ENCODE results near the gene VIPR2.

VIPR2 gene

DNA sequence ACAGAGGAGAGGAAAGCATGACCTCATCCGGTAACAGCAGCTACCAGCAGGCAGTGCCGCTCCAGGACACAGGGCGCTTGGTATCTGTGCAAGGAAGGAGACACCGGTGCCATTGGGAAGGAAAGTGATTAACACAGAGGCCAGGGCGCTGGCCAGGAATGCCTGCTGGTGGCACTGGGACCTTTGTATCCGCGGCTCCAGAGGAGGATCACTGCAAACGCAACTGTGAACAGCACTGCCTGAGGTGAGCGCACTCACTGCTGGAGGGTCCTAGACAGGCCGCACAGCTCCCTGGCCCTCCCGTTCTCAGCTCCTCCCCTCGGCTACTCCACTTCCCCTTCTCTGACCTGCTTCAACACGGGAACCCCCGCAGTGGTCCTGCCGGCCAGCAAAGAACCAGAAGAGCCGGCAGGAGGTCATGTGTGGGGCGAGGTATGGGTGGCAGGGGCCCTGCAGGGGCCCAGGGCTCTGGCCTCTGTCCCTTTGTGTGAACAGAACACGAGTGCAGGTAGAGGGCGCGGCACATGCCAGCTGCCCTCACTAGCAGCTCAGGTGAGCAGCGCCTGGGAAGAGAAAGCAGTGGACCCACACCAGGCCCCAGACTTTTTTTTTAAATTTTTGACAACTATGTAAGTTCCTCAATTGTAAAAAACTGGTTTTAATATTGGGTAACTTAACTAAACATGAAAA, 107.6 kb downstream of the VIPR2 start:
- ATAC-seq = no peak

- ATAC-seq = no peak
Measured at GRCh38 chr7:159035571-159036073, 109.0 kb downstream of the VIPR2 start.

GRCh38 chr7:159034988-159035387, 109.7 kb downstream of the VIPR2 start:
- no peak for ATAC-seq

- ATAC-seq = no peak
Measured at GRCh38 chr7:159034394-159034793, 110.3 kb downstream of the VIPR2 start.

DNA sequence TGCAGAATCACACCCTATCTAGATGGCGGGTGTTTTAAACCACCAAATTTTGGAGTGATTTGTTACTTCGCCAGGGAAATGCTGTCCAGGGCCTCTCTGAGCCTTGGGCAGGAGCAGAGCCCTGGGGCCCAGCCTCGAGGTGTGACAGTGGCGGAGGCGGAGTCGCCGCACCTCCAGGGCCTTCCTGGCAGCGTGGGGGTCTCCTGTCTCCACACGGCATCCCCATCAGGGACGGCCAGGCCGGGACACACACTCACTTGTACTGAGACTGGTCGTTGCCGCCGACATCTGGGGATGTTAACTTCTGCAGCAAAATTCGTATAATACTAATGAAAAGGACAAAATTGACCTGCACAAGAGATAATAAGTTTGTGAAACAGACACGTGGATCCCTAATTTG, 110.7 kb downstream of the VIPR2 start:
- ATAC-seq = no peak

DNA sequence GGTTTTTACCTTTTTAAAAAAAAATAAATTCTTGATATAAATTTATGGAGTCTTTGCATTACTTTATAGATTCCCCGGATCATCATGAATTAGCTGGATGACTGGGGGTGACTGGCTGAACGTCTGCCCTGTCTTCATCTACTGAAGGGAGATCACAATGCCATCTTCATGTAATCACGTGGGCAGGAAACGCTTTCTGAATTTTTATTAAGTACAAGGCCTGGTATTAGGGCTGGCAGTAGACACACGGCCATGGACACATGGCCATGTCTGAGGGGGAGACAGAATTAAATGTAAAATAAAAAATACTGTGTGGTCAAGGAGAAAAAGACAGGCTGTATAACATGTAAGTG, 111.2 kb downstream of the VIPR2 start:
- ATAC-seq = no peak

DNA sequence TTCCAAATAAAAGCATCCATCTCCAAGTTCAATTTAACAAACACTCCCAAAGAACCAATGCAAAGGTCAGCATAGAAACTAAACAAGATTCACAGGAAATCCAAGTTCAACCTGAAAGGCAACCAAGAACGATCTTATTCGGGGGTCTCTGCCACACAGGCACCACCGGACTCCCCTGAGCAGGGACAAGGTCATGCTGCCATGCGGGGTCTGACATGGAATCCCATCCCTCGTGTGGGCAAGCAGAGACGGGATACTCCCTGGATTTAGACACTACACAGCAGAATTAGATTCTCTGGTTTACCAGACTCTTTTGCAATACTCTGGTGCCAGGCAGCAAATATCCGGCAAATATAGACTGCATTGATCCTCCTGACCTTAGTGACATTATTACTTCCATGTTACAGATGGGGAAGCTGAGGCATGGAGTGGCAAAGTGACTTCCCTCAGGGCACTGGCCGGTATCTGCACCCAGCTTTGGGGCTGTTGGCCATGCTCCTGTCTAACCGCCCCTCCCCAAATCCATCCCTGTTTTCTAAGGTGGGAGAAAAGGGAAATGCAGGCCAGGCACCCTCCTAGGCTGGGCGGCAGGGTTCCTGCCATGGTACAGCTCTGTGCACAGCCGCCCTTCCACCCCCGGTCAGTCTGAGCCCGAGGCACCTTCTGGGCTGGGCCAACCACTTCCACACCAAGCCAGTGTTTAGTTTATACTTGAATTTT, 111.8 kb downstream of the VIPR2 start:
- ATAC-seq = no peak

DNA sequence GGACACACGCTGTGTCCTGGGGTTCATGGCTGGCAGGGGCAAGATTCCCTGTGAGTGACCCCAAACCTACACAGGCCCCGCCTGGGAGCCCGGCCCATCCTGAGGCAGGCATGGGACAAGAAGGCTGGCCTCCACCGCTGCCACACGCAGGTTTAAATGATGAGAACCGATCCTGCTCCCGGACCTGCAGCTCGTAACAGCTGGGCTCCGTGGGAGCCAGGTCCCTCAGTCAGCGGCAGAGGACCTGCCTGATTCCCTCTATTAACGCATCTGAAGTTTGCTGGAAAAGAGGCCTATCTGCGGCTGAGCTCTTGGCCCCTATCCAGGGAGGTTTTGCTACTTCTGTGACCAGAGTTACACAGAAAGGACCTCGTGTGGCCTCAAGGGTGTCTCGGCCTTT, 112.3 kb downstream of the VIPR2 start:
- ATAC-seq = no peak

DNA sequence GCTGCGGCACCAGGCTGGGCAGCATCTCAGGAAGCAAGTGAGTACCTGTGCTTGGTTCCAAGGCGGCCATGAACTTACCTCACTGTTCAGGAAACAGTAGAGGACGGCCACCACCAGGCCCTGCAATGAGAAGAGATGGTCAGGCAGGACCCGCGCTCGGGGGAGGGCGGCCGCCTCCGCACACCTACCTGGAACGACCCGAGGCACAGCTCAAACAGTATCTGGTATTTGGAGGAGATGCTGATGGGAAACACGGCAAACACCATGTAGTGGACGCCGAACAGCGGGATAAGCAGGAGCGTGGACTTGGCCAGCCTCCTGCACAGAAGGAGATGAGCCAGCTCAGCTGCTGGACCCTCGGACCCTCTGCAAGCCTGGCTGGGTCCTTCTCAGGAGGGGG, 112.9 kb downstream of the VIPR2 start:
- ATAC-seq = no peak

DNA sequence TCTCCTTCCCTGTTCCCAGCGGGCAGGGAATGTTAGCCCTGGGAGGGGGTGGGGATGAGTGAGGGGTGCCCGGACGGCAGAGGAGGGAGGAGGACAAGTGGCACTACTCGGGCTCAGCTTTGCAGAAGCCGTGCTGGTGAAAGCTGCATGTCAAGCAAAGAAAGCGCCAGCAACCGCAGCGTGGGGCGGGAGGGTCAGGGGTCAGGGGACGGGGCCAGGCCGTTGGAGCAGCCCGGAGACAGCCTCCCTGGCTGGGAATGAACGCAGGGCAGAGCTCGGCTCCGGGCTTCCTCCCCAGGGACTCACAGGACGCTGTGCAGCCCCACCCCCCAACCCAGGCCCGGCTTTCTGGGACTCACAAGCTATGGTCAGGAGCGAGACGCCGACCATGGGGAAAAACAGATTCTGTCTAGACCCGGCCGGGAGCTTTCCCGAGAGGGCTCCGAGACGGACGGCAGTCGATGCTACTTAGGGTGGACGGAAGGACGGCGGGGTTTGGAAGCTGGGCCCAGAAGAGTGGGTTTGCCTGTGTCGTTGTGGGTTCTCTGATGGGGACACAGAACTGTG, 113.4 kb downstream of the VIPR2 start:
- no peak for ATAC-seq

DNA sequence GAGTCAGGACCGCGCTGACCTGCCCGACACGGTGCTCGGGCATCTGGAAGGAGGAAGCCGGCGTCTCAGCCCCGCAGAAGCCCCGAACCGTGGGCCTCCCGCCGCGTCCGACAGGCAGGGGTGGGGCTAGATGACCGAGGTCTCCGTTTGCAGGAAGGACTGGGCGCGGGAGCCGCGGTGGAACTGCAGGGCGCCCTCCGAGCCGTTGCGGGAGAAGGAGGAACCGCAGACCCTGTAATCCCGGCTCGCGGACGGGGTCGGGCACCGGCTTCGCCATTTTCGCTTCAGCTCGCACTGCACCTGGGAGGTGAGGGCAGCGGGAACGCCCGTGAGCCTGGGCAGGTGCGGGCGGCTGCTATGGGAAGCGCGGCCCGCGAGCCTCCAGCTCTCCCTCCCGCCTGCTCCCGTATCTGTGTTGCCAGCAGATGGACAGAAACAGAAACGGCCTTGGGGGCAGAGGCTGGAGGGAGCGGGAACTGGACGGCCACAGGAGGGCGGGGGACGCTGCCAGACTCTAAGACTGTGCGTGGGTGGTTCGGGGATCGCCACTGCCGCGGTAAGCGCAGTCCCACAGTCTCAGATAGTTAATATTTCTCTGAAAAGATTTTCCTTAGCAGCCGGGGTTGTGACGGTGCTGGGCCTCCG, 114.1 kb downstream of the VIPR2 start:
- ATAC-seq = no peak

- no peak for ATAC-seq
Measured at GRCh38 chr7:159028508-159029401, 115.9 kb downstream of the VIPR2 start.

DNA sequence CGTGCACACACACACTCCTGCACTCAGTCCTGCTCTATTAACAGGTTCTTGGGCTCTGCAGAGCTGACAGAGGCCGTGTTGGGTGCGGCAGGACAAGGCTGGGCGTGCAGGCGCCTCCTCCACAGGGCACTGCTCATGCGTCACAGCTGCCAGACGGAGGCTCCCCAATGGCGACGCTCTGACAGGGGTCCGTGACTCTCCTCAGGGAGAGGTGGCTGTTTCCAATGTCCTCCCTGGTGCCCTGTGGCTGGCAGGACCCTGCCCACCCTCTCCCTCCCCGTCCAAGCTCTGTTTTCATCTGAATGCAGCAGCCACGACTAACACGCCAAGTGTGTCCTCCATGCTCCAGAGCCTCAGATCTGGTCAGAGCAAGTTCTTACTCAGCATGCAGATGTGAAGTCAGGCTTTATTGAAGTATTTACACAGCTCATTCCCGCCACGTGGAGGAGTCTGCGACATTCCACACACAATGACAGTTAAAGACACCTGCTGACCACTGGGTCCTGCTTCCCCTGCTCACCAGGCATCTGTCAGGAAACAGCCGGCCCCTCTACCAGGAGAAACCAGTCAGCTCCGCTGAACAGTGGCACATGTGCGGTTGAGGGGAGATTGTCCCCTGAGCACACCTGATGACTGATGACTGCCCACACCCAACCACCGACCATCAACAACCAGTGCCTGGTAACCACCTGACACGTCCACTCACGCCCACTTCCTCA, 116.7 kb downstream of the VIPR2 start:
- ATAC-seq = no peak

DNA sequence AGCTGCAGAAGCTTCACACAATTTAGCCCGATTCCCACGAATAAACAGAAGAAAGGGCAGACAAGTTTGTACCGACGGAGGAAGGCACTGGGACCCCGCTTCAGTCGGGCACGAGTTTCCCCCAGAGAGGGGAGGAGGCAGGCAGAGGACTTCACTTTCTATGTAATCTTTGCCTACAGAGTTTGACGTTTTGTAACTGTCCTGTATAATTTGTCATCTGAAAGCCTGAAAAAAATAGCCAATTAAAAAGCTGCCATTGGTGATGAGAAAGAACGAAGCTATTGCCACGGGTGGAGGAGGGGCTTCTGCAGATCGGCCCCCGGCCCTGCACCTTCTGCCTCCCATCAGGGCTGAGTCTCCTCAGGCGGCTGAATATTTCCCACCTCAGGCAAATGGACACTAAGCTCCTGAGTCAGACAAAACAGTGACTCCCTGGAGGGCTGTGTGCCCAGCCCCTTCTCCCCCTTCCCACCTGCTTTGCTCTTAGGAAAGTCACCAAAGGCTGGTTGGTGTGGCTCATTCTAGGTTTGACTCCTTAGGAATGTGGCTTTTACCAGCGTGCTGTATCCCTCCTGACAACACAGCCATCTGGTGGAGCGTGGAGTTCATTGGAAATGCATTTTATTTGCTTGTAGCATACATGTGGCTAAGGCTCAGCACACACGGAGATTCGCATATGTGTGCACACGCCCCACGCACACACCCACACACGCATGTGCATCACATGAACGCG, 117.4 kb downstream of the VIPR2 start:
- no peak for ATAC-seq

- ATAC-seq = no peak
Measured at GRCh38 chr7:159026271-159027055, 118.2 kb downstream of the VIPR2 start.

DNA sequence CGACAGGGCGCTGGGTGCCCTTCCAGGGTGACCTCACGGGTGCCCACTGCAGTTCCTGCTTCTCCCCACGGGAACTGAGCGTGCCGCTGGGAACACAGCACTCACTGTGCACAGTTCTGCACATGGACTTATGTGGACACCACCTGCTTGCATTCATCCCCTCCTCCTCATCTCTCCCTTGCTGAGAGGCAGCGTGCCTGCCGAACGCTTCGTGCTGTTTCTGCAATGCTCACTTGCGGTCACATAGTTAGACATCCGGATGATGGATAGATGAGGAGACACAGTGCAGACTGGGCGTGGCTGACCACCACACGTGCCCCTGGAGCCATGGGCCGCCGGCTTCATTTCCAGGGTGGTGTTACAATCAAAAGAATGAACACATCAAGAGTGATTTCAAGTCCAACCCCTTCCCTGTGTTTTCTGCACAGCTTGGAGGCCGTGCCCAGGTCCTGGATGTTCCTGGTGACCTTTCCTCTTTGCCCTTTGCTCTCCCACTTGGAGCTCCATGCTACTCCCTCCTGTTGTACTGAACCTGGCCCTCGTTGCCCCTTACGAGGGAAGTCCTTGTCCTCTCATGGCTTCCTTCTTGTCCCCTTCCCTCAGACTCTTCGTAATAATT, 119.4 kb downstream of the VIPR2 start:
- ATAC-seq = no peak

DNA sequence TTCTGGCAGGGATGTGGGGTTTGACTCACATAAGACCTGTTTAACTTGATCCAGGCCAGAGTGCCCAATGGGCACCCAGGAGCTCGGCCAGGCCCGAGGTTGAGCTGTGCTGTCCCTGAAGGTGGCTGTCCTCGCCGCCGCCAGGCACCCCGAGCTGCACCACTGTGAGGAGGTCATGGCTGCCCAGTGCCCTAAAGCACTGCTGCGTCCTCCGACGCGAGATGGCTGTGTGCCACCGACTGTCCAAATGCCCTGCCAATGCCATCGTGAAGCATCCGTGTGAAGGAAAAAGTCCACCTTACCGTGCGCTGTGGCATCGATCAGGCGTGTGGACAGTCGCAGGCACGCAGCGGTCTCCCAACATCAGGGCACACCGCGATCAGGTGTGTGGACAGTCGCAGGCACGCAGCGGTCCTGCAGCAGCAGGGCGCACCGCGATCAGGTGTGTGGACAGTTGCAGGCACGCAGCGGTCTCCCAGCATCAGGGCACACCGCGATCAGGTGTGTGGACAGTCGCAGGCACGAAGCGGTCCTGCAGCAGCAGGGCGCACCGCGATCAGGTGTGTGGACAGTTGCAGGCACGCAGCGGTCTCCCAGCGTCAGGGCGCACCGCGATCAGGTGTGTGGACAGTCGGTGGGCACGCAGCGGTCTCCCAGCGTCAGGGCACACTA, 120.3 kb downstream of the VIPR2 start:
- ATAC-seq = no peak

DNA sequence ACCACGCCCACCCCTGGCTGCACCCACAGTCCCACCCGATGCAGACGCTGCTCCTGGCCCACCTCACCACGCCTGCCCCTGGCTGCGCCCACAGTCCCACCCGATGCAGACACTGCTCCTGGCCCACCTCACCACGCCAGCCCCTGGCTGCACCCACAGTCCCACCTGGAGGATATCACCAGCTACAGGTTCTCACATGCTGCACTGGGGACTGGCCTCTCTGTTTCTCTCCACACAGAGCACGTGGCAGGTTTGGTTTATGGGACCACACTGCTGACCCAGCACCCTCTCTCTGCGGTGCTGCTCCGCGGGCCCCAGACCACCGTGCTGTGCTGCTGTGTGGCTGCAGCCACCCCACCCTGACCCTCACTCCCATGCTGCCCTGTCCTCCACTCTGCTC, 120.9 kb downstream of the VIPR2 start:
- no peak for ATAC-seq

GRCh38 chr7:159023206-159023605, 121.5 kb downstream of the VIPR2 start:
- no peak for ATAC-seq

All from activated CD4-positive, CD25-positive, alpha-beta regulatory T cell treated with anti-CD3 and anti-CD28 coated beads, Interleukin-2, amount 50 U/mL, for 24 hours (primary cell).